Keratinocyte (primary cell): ENCODE measurements around the gene FNDC11.

Experiments used
- CTCF ChIP-seq, 3 experiments: IDR thresholded peaks in 1 of 3; conservative IDR thresholded peaks in 1 of 3; optimal IDR thresholded peaks in 1 of 3; 2 replicates in 2 of 3; 3 replicates in 1 of 3; pipeline versions ENCODE3 to v1.5.1; 2011; ENCODE audit warnings: low read length in 3 of 3, mild to moderate bottlenecking in 3 of 3, moderate library complexity in 2 of 3, control low read depth in 1 of 3, inconsistent platforms in 1 of 3; ENCODE audit not compliant: insufficient read depth in 2 of 3; ENCODE audit errors: extremely low read depth in 1 of 3
- EZH2 ChIP-seq: IDR thresholded peaks from one replicate; pipeline ENCODE4 v1.6.1; 2012; ENCODE audit warnings: inconsistent platforms, mild to moderate bottlenecking, low read length, moderate library complexity

- TF ChIP-seq CTCF (optimal IDR thresholded peaks at IDR 0.05 in 1 of 3, IDR thresholded peaks at IDR 0.05 in 1 of 3, conservative IDR thresholded peaks at IDR 0.05 in 1 of 3; ENCODE audit: extremely low read depth in 1 of 3, insufficient read depth in 2 of 3, low read length in 3 of 3) (no peak), EZH2 (no peak)
Measured at GRCh38 chr20:63591147-63591533, 37.2 kb downstream of the FNDC11 start.
